GM23248 (cell line): ENCODE results near the gene SMPD2.

Source experiments
- EZH2 ChIP-seq: fragments of 200-600 bp; sonication (generic); IDR thresholded peaks from 2 replicates; pipeline ENCODE4 v1.6.1; 2018; ENCODE audit warnings: antibody characterized with exemption, mild to moderate bottlenecking; ENCODE audit not compliant: insufficient read depth, poor library complexity, severe bottlenecking
- EZH2phosphoT487 ChIP-seq: fragments of 200-600 bp; sonication (generic); IDR thresholded peaks from 2 replicates; pipeline ENCODE4 v1.6.1; 2018; ENCODE audit warnings: antibody characterized with exemption, moderate library complexity, mild to moderate bottlenecking, low read depth; ENCODE audit not compliant: insufficient read depth

GRCh38 chr6:109441069-109441816 is 719 bp downstream of the SMPD2 start:
- TF ChIP-seq EZH2, result no peak
- TF ChIP-seq EZH2phosphoT487, result no peak
